Ramos (cell line): ENCODE results near the gene ATP6V0A4.

Experiments
- in situ Hi-C: fragments of 300-500 bp; cut with MboI; formaldehyde crosslinking; loops from one replicate; pipeline ENCODE4 v1.14.3; 2022; ENCODE audit warnings: low sequenced_read_pairs; ENCODE audit not compliant: unreplicated experiment

The ATP6V0A4 gene

DNA sequence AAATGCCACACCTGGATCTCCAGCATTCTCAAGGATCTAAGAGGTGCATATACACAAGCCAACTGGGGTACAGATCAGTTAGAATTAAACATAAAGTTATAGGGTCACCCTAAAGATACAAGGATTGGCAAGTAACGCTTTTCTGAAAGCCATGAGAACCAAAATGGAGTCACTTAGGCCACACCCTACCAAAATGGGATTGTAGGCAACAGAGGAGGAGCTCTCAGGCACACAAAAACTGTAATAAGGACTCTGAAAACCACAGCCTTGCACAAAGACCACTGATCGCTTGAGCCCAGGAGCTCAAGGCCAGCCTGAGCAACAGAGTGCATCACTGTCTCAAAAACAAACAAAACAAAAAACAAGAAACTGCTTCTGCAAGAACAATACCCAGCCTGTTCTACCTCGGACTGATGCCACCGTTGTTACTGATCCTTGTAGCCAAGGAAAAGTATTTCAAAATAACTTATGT is 132.3 kb downstream of the ATP6V0A4 start:
- in situ Hi-C loops, result no loop called here

DNA sequence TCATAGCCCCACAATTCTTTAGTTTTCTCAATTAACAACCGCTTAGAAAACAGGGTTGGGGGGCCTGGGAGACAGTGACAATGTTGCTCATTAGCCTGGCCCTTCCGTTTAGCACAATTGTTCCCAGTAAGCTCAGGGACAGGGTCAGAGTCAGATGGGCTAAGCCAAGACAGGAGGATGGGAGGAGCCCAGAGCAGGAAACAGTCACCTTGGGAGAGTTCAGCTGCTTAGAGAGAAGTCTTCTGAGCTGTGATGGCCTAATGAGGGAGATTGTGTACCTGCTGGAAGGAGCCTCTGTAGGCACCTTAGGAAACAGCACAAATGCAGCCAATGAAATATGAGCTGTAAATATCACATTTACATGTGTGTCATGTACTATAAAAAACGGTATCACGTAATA is 132.7 kb downstream of the ATP6V0A4 start:
- in situ Hi-C loops, result no loop called here

DNA sequence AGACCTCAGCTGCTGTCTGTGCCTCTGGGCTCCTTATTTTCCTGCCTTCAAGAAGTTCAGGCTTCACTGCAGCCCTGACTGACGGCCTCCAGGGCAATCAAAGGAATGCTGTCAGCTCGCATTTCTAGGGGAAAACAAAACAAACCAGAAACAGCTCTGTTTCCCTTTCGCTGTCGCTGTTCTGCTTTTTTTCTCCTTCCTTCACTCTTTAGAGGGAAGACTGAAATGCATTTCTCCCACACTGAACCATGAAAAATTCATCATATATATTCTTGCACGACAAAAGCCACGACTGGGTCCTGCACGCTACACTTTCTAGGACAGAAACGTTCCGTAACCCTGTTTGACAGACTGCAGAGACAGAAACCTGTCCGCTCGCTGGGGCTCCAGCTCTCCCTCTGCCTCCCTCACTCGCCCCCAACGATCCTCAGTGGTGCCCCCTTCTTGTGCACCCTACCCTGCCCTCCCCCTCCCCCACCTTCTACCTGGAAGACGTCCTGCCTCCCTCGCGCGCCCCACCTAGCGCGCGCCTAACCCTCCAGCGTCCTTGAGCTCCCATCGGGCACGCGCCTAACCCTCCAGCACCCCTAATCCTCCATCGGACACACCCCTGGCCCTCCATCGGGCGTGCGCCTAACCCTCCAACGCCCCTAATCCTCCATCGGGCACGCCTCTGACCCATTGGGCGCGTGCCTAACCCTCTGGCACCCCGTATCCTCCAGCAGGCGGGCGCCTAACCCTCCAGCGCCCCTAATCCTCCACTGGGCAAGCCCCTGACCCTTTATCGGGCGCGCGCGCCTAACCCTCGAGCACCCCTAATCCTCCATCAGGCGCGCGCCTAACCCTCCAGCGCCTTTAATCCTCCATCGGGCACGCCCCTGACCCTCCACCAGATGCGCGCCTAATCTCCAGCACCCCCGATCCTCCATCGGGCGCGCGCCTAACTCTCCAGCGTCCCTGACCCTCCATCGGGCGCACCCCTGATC is 134.0 kb downstream of the ATP6V0A4 start:
- in situ Hi-C loops, result no loop called here

DNA sequence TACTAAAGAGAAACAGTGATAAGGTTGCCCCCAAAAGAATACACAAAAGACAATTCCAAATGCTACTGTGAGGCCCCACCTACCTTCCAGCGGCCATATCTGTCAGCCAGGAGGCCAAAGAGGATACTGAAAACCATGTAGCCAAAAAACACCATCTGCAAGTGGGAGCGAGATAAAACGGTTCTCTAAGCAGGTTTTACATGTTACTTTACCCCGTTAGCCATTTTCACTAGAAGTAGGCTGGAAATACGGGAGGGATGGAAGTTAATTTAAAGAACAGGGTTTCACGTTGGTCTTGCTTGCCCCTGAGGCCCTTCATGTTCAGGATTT is 135.0 kb downstream of the ATP6V0A4 start:
- in situ Hi-C loops, result no loop called here

DNA sequence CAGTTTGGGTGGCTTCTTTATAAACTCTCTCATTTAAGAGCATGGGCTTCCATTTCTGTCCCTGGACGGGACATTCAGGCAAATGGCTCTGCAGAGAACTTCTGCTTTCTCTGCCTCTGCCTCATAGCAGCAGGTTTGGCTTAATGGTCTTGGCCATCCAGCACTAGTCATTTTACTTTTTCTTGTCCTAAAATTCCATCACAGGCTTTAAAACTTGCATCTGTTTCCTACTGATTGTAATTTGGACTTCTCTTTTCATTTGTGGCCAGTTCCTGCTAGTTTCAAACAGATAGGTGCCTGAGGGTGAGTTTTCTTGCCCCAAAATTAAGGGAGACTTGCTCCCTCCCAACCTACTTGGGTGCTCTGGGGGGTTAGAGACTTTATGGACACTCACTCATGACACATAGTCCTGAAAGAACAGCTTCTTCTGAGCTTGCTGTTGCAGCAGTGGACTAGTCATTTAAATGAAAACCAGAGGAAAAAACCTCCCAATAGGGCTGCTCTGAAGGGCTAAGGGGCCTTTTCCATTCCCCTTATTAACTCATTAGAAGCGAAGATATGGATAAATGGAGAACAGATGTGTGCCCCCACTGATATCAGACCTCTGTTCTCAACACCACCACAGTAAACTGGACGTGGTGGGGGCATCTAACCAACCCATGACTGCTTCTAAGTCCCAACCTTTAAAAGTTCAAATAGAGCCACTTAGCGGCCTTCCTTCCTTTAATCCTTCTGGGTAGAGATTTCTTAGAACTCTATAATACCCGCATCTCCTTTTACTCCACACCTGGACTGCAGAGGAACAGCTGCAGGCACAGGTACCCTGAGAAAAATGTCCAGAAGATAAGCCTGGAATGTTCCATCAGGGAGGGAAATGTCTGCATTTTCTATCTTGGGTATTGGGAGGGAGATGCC is 135.7 kb downstream of the ATP6V0A4 start:
- in situ Hi-C loops, result no loop called here

DNA sequence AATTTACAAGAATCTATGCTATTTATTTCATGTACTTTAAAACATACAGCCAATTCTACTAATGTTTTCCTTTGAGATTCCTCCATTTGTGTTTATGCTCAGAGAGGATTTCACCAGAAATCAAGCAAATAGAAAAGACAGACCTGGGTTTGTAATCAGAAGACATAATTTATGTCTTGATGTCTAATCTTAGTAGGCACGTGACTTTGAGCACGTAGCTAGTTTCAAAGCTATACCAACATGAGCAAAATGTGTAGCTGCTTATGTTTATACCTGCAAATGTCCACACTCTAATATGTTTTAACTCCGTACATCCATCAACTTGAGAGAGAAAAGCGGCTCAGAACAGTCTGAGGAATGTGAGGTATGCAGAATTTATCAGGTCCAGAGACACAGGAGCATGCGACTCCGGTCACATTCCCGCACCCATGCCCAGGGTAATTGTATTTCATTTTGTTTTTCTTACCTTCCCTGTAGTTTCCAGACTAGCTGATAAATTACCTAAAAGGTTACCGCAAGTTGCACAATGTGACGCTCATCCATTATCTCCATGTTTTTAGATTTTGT is 136.8 kb downstream of the ATP6V0A4 start:
- in situ Hi-C loops, result no loop called here

DNA sequence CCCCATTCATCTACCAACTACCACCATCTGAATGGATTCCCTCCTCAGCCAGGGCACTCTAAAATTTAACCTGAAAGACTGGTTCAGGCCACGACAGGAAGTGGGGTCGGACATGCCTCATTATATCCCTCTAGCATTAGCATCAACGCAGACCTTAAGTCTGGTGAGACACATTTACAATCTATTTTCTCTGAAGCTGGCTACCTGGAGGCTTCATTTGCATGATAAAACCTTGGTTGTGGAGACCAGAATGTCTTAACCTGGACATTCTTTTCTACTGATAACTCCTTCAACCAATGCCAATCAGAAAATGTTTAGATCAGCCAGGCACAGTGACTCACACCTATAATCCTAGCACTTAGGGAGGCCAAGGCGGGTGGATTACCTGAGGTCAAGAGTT is 139.1 kb downstream of the ATP6V0A4 start:
- in situ Hi-C loops, result no loop called here

DNA sequence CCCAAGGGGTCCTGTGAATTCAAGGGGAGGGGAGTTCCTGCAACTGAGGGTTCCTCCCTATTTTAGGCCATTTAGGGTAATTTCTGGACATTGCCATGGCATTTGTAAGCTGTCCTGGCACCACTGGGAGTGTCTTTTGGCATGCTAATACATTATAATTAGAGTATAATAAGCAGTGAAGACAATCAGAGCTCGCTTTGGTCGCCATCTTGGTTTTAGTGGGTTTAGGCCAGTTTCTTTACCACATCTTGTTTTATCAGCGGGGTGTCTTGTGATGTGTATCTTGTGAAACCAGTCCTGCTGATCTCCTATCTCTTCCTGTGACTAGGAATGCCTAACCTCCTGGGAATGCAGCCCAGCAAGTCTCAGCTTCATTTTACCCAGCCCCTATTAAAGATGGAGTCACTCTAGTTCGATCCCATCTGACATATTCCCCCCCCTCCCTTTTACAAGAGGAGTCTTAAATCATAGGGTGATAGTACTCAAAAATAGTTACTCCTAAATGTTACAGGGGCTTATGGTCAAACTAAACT is 140.1 kb downstream of the ATP6V0A4 start:
- in situ Hi-C loops, result no loop called here

DNA sequence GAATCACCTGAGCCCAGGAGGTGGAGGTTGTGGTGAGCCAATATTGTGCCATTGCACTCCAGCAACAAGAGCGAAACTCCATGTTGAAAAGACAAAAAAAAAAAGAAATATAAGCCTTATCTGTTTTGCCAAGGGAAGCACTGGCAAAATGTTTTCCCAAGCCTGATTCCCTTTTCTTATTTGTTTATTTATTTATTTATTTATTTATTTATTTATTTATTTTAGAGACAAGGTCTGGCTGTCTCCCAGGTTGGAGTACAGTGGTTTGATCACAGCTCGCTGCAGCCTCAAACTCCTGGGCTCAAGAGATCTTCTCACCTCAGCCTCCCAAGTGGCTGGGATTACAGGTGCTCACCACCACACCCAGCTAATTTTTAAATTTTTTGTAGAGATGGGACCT is 141.0 kb downstream of the ATP6V0A4 start:
- in situ Hi-C loops, result no loop called here
